Measurements from ENCODE around the gene NOG. TPM values are rescaled to one million over a fixed set of nuclear protein-coding genes. Genes with fewer than 3 reads are reported as not detected.

The NOG gene
- total and polyA plus RNA-seq, 2 donors (not counting 3 experiments of a cell fraction or from before 2014, with no cell fraction given): 0.63 to 2.3 TPM

DNA sequence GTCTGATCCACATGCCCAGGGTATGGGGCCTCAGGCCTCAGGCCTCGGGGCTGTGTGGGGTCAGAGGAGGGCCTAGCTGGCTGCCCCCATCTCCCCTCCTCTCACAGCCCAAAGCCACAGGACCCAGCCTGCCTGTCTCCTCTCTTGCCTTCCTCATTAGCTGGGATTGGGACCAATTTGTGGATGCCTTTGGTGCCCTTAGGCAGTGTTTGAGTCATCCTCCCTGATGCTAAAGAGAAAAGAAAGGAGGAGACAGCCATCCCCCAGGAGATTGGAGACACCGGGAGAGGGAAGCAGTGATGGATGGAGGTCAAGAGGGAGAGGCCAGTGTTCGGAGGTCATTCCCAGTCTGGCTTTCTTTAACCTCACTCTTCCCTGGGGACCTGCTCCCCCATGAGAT lies 23.3 kb upstream of the NOG start:
- Histone ChIP-seq H3K79me2 (ENCODE audit: control insufficient read depth, insufficient read depth, low read length) (no peaks in the 10 kb centered on the region), H3K27ac (ENCODE audit: insufficient read depth, low read depth, low read length) (no peak overlapping the region), H4K20me1 (replicated peaks; ENCODE audit: control insufficient read depth, extremely low read depth, insufficient read depth, low read length) (no peaks in the 10 kb centered on the region), H3K4me1 (ENCODE audit: control insufficient read depth, extremely low read depth, insufficient read depth, low read length) (no peaks in the 10 kb centered on the region), H3K9me1 (replicated peaks; ENCODE audit: control insufficient read depth, extremely low read depth, insufficient read depth, low read length) (no peaks in the 10 kb centered on the region), H3K4me3 (replicated peaks in 1 of 3; ENCODE audit: insufficient read depth in 1 of 3, low read depth in 1 of 3, low read length in 3 of 3) (no peak overlapping the region), H3K27me3 (ENCODE audit: control insufficient read depth in 2 of 2, insufficient read depth in 2 of 2, low read length in 2 of 2) (no peaks in the 10 kb centered on the region), H2AFZ (ENCODE audit: low read depth, low read length) (no peak overlapping the region), H3K9ac (replicated peaks; ENCODE audit: extremely low read depth, insufficient read depth, low read length) (no peak overlapping the region), H3K9me3 (replicated peaks; ENCODE audit: control insufficient read depth, insufficient read depth, low read length) (no peaks in the 10 kb centered on the region), H3K36me3 (ENCODE audit: control insufficient read depth in 2 of 2, extremely low read depth in 1 of 2, insufficient read depth in 2 of 2, low read length in 2 of 2) (no peaks in the 10 kb centered on the region), H3K4me2 (ENCODE audit: insufficient read depth, low read length) (no peak overlapping the region)
- intact Hi-C loops (cut with micrococcal nuclease): no loop called here
- dilution Hi-C loops (cut with MboI; ENCODE audit: extremely low pct_ligation_motif_present, low sequenced_read_pairs): no loop called here
- TF ChIP-seq POLR2AphosphoS5 (IDR thresholded peaks at IDR 0.05; ENCODE audit: insufficient read depth, low read depth, low read length): no peak
- TF ChIP-seq MYC (IDR thresholded peaks at IDR 0.05; ENCODE audit: low read depth, low read length): no peak
- TF ChIP-seq, protein P1, sequence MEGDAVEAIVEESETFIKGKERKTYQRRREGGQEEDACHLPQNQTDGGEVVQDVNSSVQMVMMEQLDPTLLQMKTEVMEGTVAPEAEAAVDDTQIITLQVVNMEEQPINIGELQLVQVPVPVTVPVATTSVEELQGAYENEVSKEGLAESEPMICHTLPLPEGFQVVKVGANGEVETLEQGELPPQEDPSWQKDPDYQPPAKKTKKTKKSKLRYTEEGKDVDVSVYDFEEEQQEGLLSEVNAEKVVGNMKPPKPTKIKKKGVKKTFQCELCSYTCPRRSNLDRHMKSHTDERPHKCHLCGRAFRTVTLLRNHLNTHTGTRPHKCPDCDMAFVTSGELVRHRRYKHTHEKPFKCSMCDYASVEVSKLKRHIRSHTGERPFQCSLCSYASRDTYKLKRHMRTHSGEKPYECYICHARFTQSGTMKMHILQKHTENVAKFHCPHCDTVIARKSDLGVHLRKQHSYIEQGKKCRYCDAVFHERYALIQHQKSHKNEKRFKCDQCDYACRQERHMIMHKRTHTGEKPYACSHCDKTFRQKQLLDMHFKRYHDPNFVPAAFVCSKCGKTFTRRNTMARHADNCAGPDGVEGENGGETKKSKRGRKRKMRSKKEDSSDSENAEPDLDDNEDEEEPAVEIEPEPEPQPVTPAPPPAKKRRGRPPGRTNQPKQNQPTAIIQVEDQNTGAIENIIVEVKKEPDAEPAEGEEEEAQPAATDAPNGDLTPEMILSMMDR (IDR thresholded peaks at IDR 0.05; ENCODE audit: extremely low read depth in 1 of 2, insufficient read depth in 1 of 2, low read depth in 1 of 2, low read length in 2 of 2): no peak
- TF ChIP-seq GATA2 (IDR thresholded peaks at IDR 0.05; ENCODE audit: insufficient read depth, insufficient read length, low read depth, low read length): no peak
- no peak for TF ChIP-seq EZH2 (IDR thresholded peaks at IDR 0.05; ENCODE audit: borderline replicate concordance, low read depth, low read length, severe bottlenecking)
- TF ChIP-seq, protein P2, sequence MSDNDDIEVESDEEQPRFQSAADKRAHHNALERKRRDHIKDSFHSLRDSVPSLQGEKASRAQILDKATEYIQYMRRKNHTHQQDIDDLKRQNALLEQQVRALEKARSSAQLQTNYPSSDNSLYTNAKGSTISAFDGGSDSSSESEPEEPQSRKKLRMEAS (IDR thresholded peaks at IDR 0.05; ENCODE audit: insufficient read depth, insufficient read length): no peak
- TF ChIP-seq FOS (IDR thresholded peaks at IDR 0.05; ENCODE audit: borderline replicate concordance, insufficient read depth, low read length): no peak
- no peak for TF ChIP-seq JUN (IDR thresholded peaks at IDR 0.05; ENCODE audit: borderline replicate concordance, insufficient read depth, insufficient read length, low read depth)
- TF ChIP-seq POLR2A (IDR thresholded peaks at IDR 0.05; ENCODE audit: low read depth, low read length): no peak
- FAIRE-seq (no peak), DNase-seq (ENCODE audit: low read depth, low spot score) (no peak)
- no TSS peak for BruUV-seq (replicated peaks)
- POLR2A ChIA-PET: no interaction called here
- CTCF ChIA-PET: interaction anchor here (1.0 to 1.8 kb wide), 2 partner anchors 22 to 145 kb away, joined by 3 to 6 read pairs; no protein-coding TSS in a partner anchor

All from endothelial cell of umbilical vein (primary cell).